Prostate gland (tissue), 2 donors: ENCODE results near the gene KCNK2. TPM values are rescaled to one million over a fixed set of nuclear protein-coding genes. Genes with fewer than 3 reads are reported as not detected.

Source experiments
- DNase-seq: peaks from one replicate; pipeline ENCODE4 v3.0.0-alpha.2; 2019; ENCODE audit warnings: low spot score
- H3K27ac ChIP-seq, 2 donors: fragments of 200-600 bp; sonication (generic); 2 replicates each; pipeline ENCODE4 v1.5.1; 2017 to 2019
- H3K27me3 ChIP-seq: fragments of 200-600 bp; sonication (generic); replicated peaks from 2 replicates; pipeline ENCODE4 v1.5.1; 2019; ENCODE audit not compliant: insufficient read depth
- H3K36me3 ChIP-seq, 2 donors: fragments of 200-600 bp; sonication (generic); 1 replicate in 1 of 2; 2 replicates in 1 of 2; pipeline versions ENCODE4 v1.5.1 to v1.8.1; 2017 to 2019
- H3K4me1 ChIP-seq: fragments of 200-600 bp; sonication (generic); replicated peaks from 2 replicates; pipeline ENCODE4 v1.5.1; 2019
- H3K4me3 ChIP-seq, 2 donors: fragments of 200-600 bp; sonication (generic); 2 replicates each; pipeline ENCODE4 v1.5.1; 2017 to 2019
- H3K9me3 ChIP-seq: fragments of 200-600 bp; sonication (generic); 2 replicates; pipeline ENCODE4 v1.5.1; 2017
- POLR2A ChIP-seq: fragments of 450-650 bp; IDR thresholded peaks from one replicate; pipeline ENCODE4 v1.6.1; 2016; ENCODE audit warnings: antibody characterized with exemption, mild to moderate bottlenecking
- POLR2AphosphoS5 ChIP-seq: sonication (generic); formaldehyde crosslinking; IDR thresholded peaks from one replicate; pipeline ENCODE4 v1.6.1; 2017; ENCODE audit warnings: antibody characterized with exemption
- WGBS: methylation state at CpG from one replicate; pipeline ENCODE4 v1.1.5; 2018; 5-methylcytosine and 5-hydroxymethylcytosine counted together
- intact Hi-C: fragments of 100-400 bp; cut with DNase I; formaldehyde crosslinking; loops from one replicate; pipeline ENCODE4 v1.14.2; 2022
- total RNA-seq, 2 donors: library from RNA; depleted of rRNA; stranded (reverse); fragments of >200 nt; gene quantifications; one replicate each; pipeline ENCODE4 v1.1.0, GENCODE V29; 2016
- TF ChIP-seq, protein P1 (sequence below), 4 experiments: fragments of 200-600 bp in 2 of 4; fragments of 450-650 bp in 2 of 4; sonication (generic) in 2 of 4; IDR thresholded peaks; 1 replicate in 3 of 4; 2 replicates in 1 of 4; pipeline ENCODE4 v1.5.1; 2016 to 2019; ENCODE audit warnings: antibody characterized with exemption in 4 of 4, mild to moderate bottlenecking in 2 of 4, moderate library complexity in 2 of 4

KCNK2 gene
- total RNA-seq, 2 donors from 2014 or later: 0.09 to 4.3 TPM

DNA sequence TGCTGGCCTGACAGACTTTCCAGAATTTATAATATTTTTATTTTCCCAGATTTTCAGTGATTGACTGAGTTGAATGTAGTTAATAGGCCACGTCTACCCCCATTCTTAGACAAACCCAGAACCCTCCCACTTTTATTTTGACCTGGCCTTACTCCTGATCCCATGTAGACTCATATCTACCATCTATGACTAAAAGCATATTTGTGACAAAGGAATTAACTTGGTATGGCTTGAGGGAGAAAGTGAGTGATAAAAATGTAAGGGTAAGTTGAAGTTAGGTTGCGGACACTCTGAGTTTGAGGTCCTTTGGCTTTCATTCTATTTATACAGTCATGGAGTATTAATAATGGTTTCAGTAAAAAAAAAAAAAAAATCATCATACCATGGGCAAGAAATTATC is 168.4 kb downstream of the KCNK2 start:
- H3K27ac ChIP-seq: no peak overlapping the region
- H3K4me1 ChIP-seq: no peaks in the 10 kb centered on the region
- intact Hi-C loops: no loop called here
- H3K4me3 ChIP-seq: no peak overlapping the region
- H3K27me3 ChIP-seq: no peaks in the 10 kb centered on the region
- H3K36me3 ChIP-seq: no peaks in the 10 kb centered on the region
- WGBS: 84% methylated on average over 2 of the region's 2 CpGs
- TF ChIP-seq POLR2A: no peak
- no peak for DNase-seq
- H3K9me3 ChIP-seq: no peaks in the 10 kb centered on the region

DNA sequence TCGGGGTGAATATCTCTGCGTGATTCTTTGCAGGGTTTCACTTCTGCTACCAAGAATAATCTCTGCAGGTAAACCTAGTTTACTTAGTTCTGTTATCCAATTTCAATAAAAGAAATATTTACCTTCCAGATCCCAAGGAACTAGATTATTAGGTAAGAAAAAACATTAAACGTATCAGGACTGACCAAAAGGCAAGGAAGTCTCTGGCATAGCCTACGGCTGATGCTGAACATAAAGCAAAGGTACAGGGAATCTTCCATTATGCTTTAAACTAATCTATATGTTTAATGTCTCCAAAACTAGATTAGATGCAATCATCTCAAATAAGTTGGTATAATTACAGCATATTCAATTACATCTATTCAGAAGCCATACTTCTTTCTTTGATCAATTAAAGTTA is 168.9 kb downstream of the KCNK2 start:
- Histone ChIP-seq H3K4me1 (no peaks in the 10 kb centered on the region), H3K9me3 (no peaks in the 10 kb centered on the region), H3K27me3 (no peaks in the 10 kb centered on the region), H3K27ac (no peak overlapping the region), H3K36me3 (no peaks in the 10 kb centered on the region), H3K4me3 (no peak overlapping the region)
- 88% methylated on average over 4 of the region's 4 CpGs for WGBS
- DNase-seq: no peak
- TF ChIP-seq POLR2A (no peak), POLR2AphosphoS5 (no peak)
- TF ChIP-seq, protein P1, sequence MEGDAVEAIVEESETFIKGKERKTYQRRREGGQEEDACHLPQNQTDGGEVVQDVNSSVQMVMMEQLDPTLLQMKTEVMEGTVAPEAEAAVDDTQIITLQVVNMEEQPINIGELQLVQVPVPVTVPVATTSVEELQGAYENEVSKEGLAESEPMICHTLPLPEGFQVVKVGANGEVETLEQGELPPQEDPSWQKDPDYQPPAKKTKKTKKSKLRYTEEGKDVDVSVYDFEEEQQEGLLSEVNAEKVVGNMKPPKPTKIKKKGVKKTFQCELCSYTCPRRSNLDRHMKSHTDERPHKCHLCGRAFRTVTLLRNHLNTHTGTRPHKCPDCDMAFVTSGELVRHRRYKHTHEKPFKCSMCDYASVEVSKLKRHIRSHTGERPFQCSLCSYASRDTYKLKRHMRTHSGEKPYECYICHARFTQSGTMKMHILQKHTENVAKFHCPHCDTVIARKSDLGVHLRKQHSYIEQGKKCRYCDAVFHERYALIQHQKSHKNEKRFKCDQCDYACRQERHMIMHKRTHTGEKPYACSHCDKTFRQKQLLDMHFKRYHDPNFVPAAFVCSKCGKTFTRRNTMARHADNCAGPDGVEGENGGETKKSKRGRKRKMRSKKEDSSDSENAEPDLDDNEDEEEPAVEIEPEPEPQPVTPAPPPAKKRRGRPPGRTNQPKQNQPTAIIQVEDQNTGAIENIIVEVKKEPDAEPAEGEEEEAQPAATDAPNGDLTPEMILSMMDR (IDR thresholded peaks at IDR 0.05): no peak
- intact Hi-C loops: no loop called here

- WGBS: 75% methylated on average over 1 of the region's 1 CpG
- TF ChIP-seq, protein P1 (IDR thresholded peaks at IDR 0.05): no peak
- TF ChIP-seq POLR2A (no peak), POLR2AphosphoS5 (no peak)
- H3K4me1 ChIP-seq: no peaks in the 10 kb centered on the region
- intact Hi-C loops: no loop called here
- H3K9me3 ChIP-seq: no peaks in the 10 kb centered on the region
- no peaks in the 10 kb centered on the region for H3K36me3 ChIP-seq
- DNase-seq: no peak
- H3K27ac ChIP-seq: no peak overlapping the region
- H3K4me3 ChIP-seq: no peak overlapping the region
- no peaks in the 10 kb centered on the region for H3K27me3 ChIP-seq
These were observed 169.6 kb downstream of the KCNK2 start for GRCh38 chr1:215252164-215252563.

DNA sequence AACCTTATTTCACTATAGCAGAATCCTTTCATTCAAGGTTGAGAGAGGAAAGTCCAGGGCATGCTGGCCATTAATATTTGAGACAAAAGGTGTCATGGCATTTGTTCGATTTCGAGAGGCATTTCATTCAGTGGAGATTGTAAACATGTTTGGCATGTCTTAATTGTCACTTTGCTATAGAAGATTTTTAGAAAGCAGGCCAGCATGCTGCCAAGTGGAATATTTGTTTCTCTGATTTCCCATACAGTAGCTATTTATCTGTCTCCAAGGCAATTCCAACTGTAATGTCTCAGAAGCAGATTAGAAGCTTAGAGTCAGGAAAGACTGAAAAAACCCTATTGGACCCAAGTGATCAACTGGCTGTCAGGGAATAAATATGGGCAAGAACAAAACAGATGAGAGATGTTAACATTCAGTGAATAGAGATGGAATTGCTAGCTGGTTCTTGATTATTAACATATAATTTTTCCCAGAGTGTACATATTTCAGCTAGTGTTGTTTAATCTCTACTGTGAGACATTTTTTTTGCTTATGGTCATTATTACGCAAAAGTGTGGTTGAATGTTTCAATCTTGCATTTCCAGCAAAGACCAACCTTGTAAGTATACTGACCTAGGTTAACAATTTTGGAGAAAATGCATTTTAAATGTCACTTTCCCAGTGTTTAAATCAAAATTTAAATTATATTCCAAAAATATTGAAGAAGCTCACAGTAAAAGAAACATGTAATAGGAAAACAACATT is 174.6 kb downstream of the KCNK2 start:
- H3K36me3 ChIP-seq: no peaks in the 10 kb centered on the region
- no peak overlapping the region for H3K27ac ChIP-seq
- intact Hi-C loops: no loop called here
- H3K9me3 ChIP-seq: no peaks in the 10 kb centered on the region
- TF ChIP-seq POLR2A: no peak
- TF ChIP-seq, protein P1 (IDR thresholded peaks at IDR 0.05): no peak
- TF ChIP-seq POLR2AphosphoS5: no peak
- no peaks in the 10 kb centered on the region for H3K27me3 ChIP-seq
- no peaks in the 10 kb centered on the region for H3K4me1 ChIP-seq
- H3K4me3 ChIP-seq: no peak overlapping the region
- 83% methylated on average over 3 of the region's 3 CpGs for WGBS
- DNase-seq: no peak

DNA sequence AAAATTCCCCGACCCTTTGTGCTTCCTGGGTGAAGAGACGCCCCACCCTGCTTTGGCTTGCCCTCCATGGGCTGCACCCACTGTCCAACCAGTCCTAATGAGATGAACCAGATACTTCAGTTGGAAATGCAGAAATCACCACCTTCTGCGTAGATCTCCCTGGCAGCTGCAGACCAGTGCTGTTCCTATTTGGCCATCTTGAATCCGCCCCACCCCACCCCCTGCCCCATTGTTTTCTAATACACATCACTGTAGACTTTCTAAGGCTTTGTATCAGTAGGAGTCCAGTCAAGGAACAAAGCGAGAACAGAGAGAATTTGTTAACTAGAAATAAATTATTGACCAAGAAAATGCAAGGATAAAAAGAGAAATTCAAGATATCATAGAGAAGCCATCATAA is 178.2 kb downstream of the KCNK2 start:
- Histone ChIP-seq H3K36me3 (no peaks in the 10 kb centered on the region), H3K9me3 (no peaks in the 10 kb centered on the region), H3K4me1 (no peaks in the 10 kb centered on the region), H3K4me3 (no peak overlapping the region), H3K27me3 (no peaks in the 10 kb centered on the region), H3K27ac (no peak overlapping the region)
- intact Hi-C loops: no loop called here
- WGBS: 89% methylated on average over 5 of the region's 5 CpGs
- DNase-seq: no peak
- TF ChIP-seq POLR2AphosphoS5 (no peak), POLR2A (no peak)
- TF ChIP-seq, protein P1 (IDR thresholded peaks at IDR 0.05): no peak
